Measurements from ENCODE around the gene ST3GAL2.

The ST3GAL2 gene

DNA sequence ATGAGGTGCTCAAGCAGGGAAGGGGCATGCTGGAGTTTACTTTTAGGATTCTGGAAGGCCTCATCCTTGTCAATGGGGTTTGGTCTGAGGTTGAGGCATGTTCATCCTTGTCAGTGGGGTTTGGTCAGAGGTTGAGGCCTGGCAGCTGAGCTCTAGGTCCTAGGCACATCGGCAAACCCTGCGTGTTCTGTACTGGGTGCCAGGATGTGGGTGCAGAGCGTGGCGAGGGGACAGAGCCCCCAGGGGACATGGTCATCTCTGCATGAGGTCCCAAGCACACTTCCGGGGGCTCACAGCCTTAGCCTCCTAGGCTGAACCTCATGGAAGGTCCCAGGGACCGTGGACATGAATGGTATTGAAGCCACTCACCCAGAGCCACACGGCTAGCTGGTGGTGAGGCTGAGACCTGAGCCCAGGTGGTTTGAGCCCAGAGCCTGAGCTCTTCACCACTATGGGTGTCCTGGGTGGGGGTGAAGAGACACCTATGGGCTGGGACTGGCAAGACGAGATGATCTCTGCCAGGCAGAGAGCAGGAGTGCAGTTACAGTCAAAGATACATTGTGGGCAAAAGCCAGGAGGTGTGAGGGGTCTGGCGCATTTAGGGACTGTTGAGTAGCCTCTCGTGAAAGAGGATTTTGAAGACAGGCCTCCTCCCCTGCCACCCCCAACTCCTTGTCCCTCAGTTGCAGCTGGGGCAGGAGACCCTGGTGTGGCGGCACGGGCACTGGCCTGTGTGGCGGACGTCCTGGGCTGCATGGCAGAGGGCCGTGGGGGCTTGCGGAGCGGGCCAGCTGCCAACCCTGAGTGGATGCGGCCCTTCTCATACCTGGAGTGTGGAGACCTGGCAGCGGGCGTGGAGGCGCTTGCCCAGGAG, 34.8 kb upstream of the ST3GAL2 start:
- no peak overlapping the region for H3K27ac Mint-ChIP-seq
- no peaks in the 10 kb centered on the region for H3K9me3 Mint-ChIP-seq
- peaks cover 20% of the 10 kb centered on the region for H3K4me1 Mint-ChIP-seq (ENCODE audit: low read depth)
- no peaks in the 10 kb centered on the region for H3K27me3 Mint-ChIP-seq
- no peak overlapping the region for H3K4me3 Mint-ChIP-seq
- H3K36me3 Mint-ChIP-seq (ENCODE audit: low read depth): peaks cover 56% of the 10 kb centered on the region
- intact Hi-C loops (cut with micrococcal nuclease): no loop called here

DNA sequence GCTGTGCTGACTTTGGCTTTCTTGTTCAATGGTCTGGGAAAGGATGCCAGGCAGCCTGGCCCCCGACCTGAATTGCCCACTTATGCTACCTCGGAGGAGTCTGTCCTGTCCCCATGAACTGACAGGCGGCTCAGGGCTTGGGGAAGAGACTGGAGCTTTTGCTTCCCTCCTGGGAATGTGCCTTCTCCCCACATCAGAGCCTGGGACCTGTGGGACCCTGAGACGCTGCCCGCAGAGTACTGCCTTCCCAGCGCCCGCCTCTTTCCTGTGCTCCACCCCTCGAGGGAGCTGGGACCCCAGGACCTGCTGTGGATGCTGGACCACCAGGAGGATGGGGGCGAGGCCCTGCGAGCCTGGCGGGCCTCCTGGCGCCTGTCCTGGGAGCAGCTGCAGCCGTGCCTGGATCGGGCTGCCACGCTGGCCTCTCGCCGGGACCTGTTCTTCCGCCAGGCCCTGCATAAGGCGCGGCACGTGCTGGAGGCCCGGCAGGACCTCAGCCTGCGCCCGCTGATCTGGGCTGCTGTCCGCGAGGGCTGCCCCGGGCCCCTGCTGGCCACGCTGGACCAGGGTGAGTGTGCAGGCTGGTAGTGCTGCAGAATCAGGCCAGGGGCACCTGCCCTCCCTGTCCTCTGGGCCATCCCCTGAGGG, 34.0 kb upstream of the ST3GAL2 start:
- Mint-ChIP-seq H3K27me3 (no peaks in the 10 kb centered on the region), H3K9me3 (no peaks in the 10 kb centered on the region), H3K36me3 (ENCODE audit: low read depth) (peaks cover 48% of the 10 kb centered on the region), H3K4me1 (ENCODE audit: low read depth) (peaks cover 15% of the 10 kb centered on the region), H3K27ac (no peak overlapping the region), H3K4me3 (no peak overlapping the region)
- intact Hi-C loops (cut with micrococcal nuclease): no loop called here

DNA sequence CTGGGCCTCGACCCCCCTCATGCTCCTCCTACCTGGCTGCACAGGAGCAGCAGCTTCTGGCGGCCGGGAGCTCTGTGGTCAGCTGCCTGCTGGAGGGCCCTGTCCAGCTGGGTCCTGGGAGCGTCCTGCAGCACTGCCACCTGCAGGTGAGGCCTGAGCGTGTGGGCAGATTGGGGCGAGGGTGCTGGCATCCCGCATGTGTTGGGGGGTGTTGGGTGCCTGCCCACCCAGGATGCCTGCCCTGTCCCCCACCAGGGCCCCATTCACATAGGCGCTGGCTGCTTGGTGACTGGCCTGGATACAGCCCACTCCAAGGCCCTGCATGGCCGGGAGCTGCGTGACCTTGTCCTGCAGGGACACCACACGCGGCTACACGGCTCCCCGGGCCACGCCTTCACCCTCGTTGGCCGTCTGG, 32.0 kb upstream of the ST3GAL2 start:
- no peaks in the 10 kb centered on the region for H3K27me3 Mint-ChIP-seq
- intact Hi-C loops (cut with micrococcal nuclease): loop anchor here (1.0 kb wide), 1 partner anchor 76 kb away; no protein-coding TSS in a partner anchor
- H3K4me3 Mint-ChIP-seq: no peak overlapping the region
- no peaks in the 10 kb centered on the region for H3K9me3 Mint-ChIP-seq
- H3K27ac Mint-ChIP-seq: no peak overlapping the region
- peaks cover 15% of the 10 kb centered on the region for H3K4me1 Mint-ChIP-seq (ENCODE audit: low read depth)
- peaks cover 54% of the 10 kb centered on the region for H3K36me3 Mint-ChIP-seq (ENCODE audit: low read depth)

DNA sequence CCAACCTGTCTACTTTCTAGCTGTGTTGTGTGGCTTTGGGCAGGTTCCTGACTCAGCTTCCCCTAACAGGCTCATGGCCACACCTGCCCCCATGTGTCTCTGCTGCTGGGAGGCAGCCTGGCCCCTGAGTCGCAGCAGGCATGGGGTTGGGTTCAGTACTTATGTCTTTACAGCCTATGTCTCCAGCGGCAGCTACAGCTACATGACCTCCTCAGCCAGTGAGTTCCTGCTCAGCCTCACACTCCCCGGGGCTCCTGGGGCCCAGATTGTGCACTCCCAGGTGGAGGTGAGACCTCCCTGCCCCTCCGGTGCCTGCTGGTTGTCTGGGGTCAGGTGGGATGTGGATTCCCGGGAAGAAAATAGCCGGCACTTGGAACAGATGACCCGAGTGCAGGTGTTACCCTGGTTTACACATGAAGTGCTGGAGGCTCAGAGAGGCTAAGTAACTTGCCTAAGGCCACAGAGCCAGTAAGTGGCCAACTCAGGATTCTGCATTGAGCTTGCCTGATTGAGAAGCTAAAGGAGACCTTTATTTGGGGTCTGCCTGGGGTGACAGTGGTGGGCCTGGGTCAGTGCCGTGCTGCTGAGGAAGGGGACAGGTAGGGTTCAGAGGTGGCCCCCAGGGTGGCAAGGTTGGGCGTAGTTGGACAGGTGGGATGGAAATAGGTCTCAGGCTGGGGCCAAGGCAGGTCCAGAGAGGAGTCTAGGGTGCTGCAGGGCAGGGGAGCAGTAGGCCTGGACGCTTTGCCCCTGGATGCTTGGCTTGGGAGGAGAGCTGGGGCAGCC, 31.4 kb upstream of the ST3GAL2 start:
- Mint-ChIP-seq H3K27me3 (no peaks in the 10 kb centered on the region), H3K9me3 (no peaks in the 10 kb centered on the region), H3K4me1 (ENCODE audit: low read depth) (peaks cover 15% of the 10 kb centered on the region), H3K4me3 (no peak overlapping the region), H3K36me3 (ENCODE audit: low read depth) (peaks cover 49% of the 10 kb centered on the region), H3K27ac (no peak overlapping the region)
- intact Hi-C loops (cut with micrococcal nuclease): no loop called here

DNA sequence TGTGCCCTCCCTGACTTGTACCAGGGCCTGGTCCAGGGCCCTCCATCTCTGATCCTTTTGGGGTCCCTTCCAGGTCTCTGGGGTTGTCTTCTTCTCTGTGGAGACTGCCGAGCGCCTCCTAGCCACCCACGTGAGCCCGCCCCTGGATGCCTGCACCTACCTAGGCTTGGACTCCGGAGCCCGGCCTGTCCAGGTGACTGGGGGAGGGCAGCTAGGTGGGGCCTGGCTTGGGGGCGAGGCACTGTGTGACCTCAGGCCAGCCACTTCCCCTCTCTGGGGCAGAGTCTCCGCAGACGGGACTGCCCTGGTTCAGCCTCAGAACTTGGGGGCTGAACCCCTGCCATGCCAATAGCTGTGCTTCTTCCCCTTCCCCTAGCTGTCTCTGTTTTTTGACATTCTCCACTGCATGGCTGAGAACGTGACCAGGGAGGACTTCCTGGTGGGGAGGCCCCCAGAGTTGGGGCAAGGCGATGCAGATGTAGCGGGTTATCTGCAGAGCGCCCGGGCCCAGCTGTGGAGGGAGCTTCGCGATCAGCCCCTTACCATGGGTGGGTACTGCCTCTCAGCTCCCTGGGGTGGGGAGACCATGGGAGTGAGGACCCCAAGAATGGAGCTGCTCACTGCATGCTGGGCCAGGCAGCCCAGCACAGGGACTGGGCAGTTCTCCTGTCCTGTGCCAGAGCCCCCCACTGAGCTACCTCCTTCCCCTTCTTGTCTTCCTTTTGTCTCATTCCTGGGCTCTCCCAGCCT, 30.1 kb upstream of the ST3GAL2 start:
- Mint-ChIP-seq H3K4me1 (ENCODE audit: low read depth) (peaks cover 15% of the 10 kb centered on the region), H3K27ac (no peak overlapping the region), H3K27me3 (no peaks in the 10 kb centered on the region), H3K9me3 (no peaks in the 10 kb centered on the region), H3K36me3 (ENCODE audit: low read depth) (peaks cover 48% of the 10 kb centered on the region), H3K4me3 (no peak overlapping the region)
- intact Hi-C loops (cut with micrococcal nuclease): no loop called here

DNA sequence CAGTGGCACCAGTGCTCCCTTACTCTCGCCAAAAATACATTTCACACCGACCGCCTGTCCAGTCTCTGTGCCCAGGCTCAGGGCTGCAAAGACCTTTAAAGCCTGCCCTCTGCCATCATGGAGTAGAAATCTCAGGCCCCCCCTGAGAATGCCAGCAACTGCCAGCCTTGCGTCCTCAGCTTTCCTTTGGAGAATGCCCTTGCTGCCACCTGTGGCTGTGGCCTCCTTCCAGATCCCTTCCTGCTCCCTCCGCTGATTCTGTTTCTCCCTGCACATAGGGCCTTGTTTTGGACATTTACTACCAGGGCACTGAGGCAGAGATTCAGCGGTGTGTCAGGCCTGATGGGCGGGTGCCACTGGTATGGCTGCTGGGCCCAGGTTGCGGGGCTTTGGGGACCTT, 28.7 kb upstream of the ST3GAL2 start:
- no peak overlapping the region for H3K4me3 Mint-ChIP-seq
- H3K9me3 Mint-ChIP-seq: no peaks in the 10 kb centered on the region
- no peak overlapping the region for H3K27ac Mint-ChIP-seq
- intact Hi-C loops (cut with micrococcal nuclease): no loop called here
- H3K4me1 Mint-ChIP-seq (ENCODE audit: low read depth): peaks cover 15% of the 10 kb centered on the region
- H3K27me3 Mint-ChIP-seq: no peaks in the 10 kb centered on the region
- H3K36me3 Mint-ChIP-seq (ENCODE audit: low read depth): peaks cover 46% of the 10 kb centered on the region

DNA sequence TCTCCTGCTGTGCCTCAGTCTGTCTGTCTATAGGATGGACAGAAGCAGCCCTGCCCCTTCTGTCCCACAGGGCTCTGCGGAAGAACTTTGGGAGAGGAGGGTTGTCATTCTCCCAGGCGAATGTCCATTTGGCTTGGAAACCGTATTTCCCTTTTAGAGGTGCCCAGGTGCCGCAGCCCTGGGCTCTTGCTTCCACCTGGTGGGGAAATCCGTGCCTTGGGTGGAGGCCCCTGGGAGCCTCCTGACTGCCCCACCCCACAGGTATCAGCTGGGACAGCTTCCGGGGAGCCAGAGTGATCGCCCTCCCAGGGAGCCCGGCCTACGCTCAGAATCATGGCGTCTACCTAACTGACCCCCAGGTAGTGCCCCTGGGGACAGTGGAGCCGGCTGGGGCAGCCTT, 28.2 kb upstream of the ST3GAL2 start:
- no peaks in the 10 kb centered on the region for H3K27me3 Mint-ChIP-seq
- H3K9me3 Mint-ChIP-seq: no peaks in the 10 kb centered on the region
- H3K27ac Mint-ChIP-seq: no peak overlapping the region
- H3K4me3 Mint-ChIP-seq: no peak overlapping the region
- peaks cover 15% of the 10 kb centered on the region for H3K4me1 Mint-ChIP-seq (ENCODE audit: low read depth)
- intact Hi-C loops (cut with micrococcal nuclease): no loop called here
- H3K36me3 Mint-ChIP-seq (ENCODE audit: low read depth): peaks cover 42% of the 10 kb centered on the region

DNA sequence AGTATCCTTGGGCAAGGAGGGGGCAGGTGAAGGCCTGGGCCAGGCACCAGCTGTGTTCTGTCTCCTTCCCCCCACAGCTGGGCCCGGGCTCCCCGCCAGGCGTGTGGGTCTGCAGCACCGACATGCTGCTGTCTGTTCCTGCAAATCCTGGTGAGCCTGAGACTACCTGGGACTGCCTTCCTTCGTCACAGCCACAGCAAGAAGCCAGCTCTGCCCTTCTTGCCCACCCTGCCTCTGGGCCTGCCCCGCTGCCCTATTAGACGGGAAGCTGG, 27.8 kb upstream of the ST3GAL2 start:
- intact Hi-C loops (cut with micrococcal nuclease): no loop called here
- peaks cover 42% of the 10 kb centered on the region for H3K36me3 Mint-ChIP-seq (ENCODE audit: low read depth)

DNA sequence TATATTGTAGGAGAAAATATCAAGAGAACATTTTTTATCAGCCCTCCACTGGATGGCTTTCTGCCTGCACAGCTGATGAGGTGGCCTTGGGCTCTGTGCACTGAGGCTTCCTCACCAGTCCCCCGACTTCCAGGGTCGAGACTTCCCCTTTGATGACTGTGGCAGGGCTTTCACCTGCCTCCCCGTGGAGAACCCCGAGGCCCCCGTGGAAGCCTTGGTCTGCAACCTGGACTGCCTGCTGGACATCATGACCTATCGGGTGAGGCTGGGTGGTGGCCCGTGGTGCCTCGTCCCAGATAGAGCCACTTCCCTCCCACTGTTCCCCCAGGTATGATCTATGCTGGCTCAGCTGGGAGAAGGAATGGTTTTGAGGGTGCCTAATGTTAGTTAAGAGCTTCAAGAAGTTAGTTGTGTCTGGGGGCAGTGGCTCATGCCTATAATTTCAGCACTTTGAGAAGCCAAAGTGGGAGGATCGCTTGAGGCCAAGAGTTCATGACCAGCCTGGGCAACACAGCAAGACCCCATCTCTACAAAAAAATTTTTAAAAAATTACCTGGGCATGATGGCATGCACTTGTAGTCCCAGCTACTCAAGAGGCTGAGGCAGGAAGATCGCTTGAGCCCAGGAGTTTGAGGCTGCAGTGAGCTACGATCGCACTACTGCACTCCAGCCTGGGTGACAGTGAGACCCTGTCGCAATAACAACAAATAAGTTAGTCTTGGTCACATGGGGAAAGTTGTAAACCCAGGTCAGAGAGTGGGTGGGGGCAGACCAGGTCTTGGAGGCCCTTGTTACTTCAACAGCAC, 27.3 kb upstream of the ST3GAL2 start:
- Mint-ChIP-seq H3K27ac (no peak overlapping the region), H3K36me3 (ENCODE audit: low read depth) (peaks cover 42% of the 10 kb centered on the region), H3K4me3 (no peak overlapping the region), H3K9me3 (no peaks in the 10 kb centered on the region), H3K4me1 (ENCODE audit: low read depth) (peaks cover 14% of the 10 kb centered on the region), H3K27me3 (no peaks in the 10 kb centered on the region)
- intact Hi-C loops (cut with micrococcal nuclease): no loop called here

More for the DNA sequence above, 27.8 kb upstream of the ST3GAL2 start:
- Mint-ChIP-seq H3K9me3 (no peaks in the 10 kb centered on the region), H3K4me1 (ENCODE audit: low read depth) (peaks cover 14% of the 10 kb centered on the region), H3K27me3 (no peaks in the 10 kb centered on the region), H3K4me3 (no peak overlapping the region), H3K27ac (no peak overlapping the region)

DNA sequence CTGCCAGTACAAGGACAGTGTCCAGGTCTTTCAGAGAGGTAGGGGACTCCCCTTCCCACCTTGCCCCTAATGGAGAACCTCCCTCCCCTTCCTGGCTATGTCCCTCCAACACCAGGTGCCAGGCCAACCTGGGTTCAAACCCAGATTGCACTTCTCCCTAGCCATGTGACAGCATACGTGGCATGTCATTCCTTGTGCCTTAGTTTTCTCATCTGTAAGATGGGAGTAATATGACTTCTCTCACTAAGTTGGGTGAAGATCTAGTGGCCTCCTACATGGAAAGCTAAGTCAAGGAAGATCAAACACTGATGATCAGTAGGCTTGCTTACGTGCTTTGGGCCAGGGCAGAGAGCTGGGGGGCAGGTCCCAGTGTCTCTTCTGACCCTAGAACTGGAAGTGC, 24.3 kb upstream of the ST3GAL2 start:
- H3K4me3 Mint-ChIP-seq: no peak overlapping the region
- no peaks in the 10 kb centered on the region for H3K9me3 Mint-ChIP-seq
- H3K27me3 Mint-ChIP-seq: no peaks in the 10 kb centered on the region
- H3K36me3 Mint-ChIP-seq (ENCODE audit: low read depth): peaks cover 42% of the 10 kb centered on the region
- intact Hi-C loops (cut with micrococcal nuclease): no loop called here
- no peak overlapping the region for H3K27ac Mint-ChIP-seq
- peaks cover 15% of the 10 kb centered on the region for H3K4me1 Mint-ChIP-seq (ENCODE audit: low read depth)

DNA sequence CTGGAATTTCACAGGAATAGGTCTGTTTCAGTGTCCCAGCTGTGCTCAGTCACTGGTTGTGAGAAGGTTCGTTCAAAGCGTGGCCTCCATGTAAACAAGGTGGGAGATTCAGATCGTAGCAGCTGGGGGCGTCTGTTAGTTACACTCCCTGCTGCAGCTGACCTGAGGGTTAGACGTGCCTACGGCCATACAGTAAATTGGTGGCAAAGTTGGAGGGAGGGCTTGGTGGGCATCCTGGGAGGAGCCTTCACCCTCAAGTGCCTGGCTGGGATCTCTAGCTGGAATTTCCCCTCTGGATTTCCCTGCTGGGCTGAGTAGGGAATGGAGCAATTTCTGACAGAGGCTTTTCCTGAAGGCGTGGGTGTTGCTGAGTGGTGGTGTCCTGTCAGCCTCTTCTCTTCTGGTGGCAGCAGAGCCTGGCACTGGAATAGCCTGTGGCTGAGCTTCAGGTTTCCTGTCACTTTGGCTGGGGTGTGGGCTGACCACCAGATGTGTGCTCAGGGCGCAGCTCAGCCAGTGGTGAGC, 21.9 kb upstream of the ST3GAL2 start:
- Mint-ChIP-seq H3K36me3 (ENCODE audit: low read depth) (peaks cover 24% of the 10 kb centered on the region), H3K27ac (no peak overlapping the region), H3K4me3 (no peak overlapping the region), H3K27me3 (no peaks in the 10 kb centered on the region), H3K4me1 (ENCODE audit: low read depth) (peaks cover 15% of the 10 kb centered on the region), H3K9me3 (no peaks in the 10 kb centered on the region)
- intact Hi-C loops (cut with micrococcal nuclease): no loop called here

DNA sequence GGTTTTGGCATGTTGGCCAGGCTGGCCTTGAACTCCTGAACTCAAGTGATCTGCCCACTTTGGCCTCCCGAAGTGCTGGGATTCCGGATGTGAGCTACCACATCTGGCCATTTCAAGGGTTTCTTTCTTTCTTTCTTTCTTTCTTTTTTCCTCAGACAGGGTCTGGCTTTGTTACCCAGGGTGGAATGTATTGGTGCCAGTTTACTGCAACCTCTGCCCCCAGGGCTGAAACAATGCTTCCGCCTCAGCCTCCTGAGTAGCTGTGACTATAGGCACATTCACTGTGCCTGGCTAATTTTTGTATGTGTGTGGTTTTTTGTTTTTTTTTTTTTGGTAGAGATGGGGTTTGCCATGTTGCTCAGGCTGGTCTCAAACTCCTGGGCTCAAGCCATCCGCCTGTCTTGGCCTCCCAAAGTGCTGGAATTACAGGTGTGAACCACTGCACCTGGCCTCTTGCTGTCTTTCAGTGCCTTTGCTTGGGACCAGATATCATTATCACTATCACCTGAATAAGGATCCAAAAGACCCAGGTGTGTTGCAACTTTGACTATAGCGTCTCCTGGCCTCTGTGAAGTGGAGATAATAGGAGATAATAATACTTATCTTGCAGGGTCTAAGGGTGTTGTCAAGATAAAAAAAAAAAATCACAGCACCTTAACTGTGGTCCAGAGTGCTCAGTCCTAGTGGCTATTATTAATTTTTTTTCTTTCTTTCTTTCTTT, 18.7 kb upstream of the ST3GAL2 start:
- no peak overlapping the region for H3K27ac Mint-ChIP-seq
- H3K4me3 Mint-ChIP-seq: no peak overlapping the region

More for the DNA sequence above, 18.7 kb upstream of the ST3GAL2 start:
- H3K36me3 Mint-ChIP-seq (ENCODE audit: low read depth): peaks cover 6% of the 10 kb centered on the region
- H3K4me1 Mint-ChIP-seq (ENCODE audit: low read depth): peaks cover 21% of the 10 kb centered on the region
- H3K27me3 Mint-ChIP-seq: no peaks in the 10 kb centered on the region
- H3K9me3 Mint-ChIP-seq: no peaks in the 10 kb centered on the region
- intact Hi-C loops (cut with micrococcal nuclease): no loop called here

Measured in dendritic cell treated with granulocyte-macrophage colony-stimulating factor and Interleukin-4, amounts not matched to agents 40 ng/mL and 50 ng/mL, for 4 days (primary cell).